Fibroblast of upper back skin (primary cell): ENCODE measurements around the gene NSUN3.

Experiments
- DNase-seq: peaks from one replicate; pipeline ENCODE4 v3.0.0-alpha.2; 2013

NSUN3 gene

DNA sequence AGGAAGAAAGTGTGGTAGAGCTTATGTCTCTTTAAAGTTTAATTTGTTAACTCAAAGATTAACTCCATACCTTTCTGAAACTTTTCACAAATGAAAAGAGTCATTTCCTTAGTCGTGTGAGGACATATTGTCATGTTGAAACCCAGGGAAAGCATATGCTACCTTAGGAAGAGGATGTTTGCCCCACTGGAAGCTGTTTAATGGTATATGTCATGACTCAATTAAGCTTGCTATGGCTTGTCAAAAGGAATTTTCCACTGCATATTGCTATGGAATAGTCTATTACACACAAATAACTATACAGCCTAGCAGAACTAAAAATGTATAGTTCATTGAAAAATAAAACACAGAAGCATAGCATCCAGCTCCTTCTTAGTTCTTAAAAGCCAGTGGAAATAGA, 69.9 kb downstream of the NSUN3 start:
- no peak for DNase-seq

DNA sequence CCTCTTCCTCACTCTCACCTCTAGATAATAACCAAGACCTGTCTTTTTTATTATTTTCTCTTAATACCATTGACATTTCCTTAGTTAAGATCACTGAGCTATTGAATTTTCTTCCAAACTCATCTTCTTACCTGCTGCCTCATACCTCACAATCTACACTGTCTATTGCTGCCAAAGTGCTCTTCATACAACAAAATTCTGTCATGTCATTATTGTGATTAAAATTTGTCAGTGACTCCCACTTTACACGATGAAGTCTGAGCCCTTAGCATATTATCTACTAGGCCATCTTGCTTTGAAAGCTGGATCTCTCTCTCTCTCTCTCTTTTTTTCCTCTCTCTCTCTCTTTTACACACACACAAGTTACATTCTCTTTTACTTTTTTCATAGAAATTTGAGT, 73.3 kb downstream of the NSUN3 start:
- no peak for DNase-seq

DNA sequence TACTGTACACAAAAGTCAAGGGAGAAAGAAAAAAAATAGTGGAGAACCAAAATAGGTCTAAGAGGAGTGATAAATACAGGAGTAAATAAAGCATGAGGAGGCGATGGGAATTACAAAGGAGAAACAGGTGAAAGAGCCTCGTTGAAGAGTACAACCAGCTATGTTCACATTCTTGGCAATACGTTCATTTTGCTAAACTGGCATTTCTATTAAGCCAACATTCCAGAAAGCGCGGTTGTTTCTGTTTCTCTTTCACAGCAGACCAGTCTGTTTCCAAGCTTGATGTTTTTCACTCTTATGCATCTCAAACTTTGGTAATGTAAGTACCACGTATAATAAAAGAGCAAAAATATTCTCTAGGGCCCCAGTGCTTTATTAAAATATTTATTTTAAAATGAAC, 74.5 kb downstream of the NSUN3 start:
- DNase-seq = no peak

DNA sequence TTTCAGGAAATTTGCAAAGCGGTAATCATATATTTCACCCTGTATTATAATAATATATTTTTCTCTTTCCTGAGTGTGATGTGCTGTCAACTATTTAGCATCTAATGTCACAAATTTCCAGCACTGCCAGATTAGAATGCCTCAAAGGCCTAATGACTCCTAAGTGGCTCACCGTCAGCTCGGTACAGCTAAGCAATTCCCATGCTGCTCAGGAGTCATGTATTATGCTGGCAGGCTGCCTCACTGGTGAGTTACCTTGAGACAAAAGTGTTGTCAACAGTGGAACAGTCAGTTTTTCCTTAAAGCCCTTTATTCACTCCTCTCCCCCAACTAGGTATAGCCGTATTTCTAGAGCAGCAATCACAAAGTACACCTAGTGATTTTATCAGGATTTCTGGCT, 83.6 kb downstream of the NSUN3 start:
- no peak for DNase-seq

DNA sequence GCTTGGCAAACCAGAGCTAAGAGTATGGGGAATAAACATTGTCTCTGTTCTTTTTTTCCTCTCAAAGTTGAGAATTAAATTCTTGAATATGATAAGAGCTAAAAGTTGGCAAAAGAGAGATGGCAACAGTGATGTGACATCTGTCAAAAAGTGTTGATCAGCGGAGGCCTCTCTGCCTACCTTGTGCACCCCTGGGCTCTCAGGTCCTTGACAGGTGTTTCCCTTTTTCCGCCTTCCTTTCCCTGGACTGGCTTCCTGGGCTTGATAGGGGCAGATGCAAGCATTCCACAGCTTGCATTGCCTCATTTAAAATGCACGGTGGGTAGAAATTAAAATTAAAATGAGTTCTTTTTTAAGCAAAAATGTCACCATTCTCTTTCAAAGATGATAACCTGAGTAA, 84.2 kb downstream of the NSUN3 start:
- DNase-seq = no peak

DNA sequence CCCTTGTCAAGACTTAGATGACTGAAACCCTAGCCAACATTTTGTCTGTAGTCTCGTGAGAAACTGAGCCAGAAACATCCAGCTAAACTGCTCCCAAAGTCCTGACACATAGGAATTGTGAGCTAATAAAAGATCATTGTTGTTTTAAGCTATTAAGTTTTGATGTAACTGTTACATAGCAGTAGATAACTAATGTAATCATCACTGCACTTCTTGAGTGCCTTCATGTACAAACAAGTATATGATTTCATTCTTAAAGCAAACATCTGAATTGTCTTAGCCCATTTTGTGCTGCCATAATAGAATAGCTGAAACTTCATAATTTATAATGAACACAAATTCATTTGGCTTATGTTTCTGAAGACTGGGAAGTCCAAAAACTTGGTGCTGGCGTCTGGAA, 87.3 kb downstream of the NSUN3 start:
- no peak for DNase-seq

DNA sequence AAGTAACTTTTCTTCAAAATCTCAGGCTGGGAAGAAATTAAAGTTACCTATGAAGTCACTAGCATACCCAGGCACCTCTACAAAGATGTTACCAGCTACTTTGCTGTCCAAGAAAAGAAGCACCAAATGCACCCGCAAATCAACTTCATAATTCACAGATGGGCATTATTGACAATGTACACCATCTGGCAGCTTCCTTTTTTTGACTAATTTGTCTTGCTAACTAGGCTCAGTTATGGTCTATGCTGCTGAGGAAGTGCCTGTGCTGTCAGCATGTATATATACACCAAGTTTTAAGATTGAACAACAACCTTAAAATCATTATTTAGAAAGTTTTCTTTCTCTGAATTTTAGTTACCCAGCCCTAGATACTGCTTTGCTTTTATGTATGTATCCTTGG, 93.8 kb downstream of the NSUN3 start:
- DNase-seq = no peak

DNA sequence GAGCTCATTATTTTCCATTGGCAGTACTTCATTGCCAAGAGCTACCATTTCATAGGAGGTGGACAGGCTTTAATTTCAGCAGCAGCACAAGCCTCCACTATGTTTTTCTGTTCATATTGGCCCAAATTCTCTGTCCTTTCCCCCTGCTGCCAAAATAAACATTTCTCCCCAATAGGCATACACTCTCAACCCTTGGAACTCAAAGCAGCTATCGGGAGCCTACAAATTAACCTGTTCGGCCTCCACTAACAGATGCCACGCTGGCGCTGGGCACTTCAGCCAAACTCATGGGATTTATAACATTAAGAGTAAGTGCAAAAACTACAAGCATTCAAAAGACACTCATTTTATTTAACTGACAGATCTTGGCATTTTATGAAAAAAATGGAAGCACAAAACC, 95.7 kb downstream of the NSUN3 start:
- DNase-seq = no peak

DNA sequence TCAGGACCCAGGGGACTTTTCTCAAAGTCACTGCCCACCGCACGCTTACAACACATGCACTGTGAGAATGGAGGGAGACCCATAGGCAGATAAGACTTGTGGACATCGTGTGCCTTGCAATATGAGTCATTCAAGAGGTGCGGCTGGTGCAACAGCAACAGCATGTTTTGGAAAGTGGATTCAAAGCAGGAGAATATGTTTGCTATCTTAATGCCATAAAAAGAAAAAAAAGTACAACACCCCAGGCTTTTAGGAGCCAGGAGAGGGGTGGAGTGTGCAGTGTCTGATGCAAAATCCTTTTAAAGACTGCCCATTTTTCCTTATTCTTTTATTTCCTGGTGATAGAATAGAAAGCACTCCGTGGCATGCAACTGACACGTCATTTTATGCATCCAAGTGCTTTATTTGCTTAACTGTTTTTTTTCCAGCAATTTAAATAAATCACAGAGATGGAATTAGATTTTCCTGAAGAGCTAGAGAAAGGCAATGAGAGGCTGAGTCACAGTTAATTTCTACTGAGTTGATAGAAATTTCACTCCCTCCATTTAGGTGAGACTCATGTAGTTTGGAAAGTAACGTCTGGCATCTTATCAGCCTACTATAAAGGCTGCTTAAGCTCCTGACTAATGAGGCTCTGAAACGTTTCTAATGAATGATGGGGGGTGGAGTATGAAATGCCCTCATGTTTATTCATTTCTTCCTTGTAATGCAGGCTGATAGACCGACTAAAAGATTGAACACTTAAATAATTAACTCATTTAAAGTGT, 96.4 kb downstream of the NSUN3 start:
- no peak for DNase-seq

DNA sequence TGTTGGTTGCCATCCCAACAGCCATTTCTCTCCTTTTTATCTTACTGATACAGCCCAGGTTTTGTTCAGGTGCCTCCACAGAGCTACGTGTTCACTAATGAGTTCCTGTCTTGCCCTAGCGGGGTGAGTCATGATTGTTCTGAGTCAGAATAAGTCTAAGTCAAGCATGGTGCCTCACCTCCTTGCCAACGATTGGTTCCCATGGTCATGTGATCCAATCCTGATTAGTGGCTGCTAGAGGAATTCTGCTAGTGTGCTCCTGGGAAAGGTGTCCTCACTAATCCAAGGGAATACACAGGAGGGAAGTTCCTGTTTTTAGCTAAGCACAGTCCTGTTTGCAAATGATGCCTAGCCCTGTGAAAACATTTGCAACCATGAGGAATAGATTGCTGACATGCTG, 99.8 kb downstream of the NSUN3 start:
- peak; percentile 35 for DNase-seq

DNA sequence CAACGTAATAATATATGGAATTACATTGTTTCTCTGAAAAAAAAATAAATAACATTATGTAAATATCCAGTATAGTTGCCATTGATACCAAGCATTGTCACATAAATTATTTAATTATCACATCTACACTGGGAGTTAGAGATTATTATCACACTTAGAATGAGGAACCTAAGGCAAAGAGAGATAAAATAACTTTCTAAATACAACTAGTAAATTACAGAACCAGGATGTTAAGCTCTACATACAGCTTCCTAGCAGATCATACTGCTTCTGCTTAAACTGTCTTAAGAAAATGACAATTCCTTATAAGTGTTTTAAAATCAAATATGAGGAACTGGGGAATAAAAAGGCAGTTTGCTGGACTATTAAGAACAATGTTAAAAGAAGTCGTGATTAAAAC, 104.5 kb downstream of the NSUN3 start:
- no peak for DNase-seq

DNA sequence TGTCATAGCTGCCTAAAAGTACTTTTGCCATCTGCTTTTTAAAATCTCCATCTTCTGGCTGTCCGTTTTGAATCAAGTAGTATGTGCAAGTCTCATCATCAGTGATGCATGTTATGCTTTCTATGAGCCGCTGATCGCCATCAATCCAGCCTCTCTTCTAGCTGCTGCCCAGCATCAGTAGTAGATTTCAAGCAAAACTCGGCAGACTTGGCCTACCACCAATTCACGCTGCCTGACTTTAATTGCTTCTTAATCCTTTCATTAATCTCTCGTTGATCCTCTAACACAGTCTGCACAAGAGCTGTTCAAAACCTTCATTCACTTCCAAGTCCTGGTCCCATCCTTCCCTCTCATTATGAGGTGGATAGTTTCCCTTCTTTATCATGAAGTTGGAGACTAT, 104.9 kb downstream of the NSUN3 start:
- DNase-seq = no peak

DNA sequence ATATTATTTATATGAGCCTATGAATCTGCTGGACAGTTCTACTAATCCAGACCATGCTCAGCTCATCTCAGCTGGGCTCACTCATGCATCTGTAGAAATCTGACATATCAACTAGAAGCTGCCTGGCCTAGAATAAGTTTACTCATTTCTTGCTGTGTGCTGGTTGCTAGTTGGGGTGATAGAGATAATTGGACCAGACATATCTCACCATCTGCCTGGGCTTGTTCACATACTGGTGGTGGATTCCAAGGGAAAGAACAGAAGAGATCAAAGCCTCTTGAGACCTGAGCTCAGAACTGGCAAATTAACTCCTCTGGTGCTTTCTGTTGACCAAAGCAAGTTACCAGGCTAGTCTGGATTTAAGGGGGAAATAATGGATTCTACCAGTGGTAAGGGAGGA, 109.1 kb downstream of the NSUN3 start:
- no peak for DNase-seq

DNA sequence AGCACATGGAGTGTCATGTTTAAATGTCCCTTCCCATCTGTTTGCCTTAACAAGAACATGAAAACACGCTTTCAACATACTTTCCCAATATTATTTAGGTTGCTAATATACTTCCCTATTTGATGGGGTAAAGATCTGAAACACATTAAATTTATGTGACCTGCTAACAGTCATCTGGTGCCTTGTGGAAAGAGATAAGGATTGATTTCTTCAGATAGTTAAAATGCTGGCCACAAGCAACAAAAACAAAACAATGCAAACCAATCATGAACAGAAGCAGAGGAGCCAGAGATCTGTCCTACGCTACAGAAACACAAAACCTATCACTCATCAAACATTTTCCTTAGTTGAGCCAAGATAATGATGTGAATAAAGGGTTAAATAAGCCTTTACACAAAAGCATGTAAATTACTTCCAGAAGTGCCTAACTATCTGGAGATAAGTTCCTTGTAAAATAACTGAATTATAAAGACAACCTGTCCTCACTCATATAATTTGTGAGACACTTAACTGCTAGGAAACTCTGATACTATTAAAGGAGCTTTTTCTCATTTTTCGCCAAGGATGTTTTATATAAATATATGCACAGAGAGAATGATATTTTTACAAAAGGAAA, 109.9 kb downstream of the NSUN3 start:
- DNase-seq = no peak

DNA sequence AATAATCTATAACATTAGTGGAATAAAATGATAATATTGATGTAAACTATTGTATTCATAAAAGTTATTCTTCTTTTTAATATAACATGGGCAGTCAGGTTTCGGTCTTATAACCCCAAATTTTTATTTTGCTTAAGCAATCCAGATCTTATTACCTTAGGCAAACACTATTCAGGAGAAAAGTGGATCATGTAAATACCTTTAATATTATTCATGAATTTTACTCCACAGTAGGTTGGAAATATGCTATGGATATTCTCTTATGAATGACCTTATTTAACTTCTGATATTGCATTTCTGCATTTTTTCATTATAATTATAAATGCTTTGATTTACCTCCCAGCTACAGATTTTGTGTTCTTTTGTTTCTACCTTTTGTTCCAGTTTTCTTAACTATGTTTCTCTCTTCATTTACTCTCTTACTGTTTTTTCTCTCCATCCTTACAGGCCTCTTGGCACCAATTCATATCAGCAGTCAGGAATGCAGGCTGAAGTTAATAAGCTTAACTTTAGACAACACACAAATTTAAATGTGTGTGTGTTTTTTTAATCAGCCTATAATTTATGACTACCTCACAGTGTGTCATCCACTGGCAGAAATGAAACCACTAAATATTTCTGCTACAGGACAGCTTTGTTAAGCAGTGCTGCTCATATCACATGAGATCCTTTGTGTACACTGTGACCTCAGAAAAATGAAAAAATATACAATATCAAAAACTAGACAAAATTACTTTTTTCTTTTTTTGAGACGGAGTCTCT, 111.0 kb downstream of the NSUN3 start:
- DNase-seq = peak; percentile 48

DNA sequence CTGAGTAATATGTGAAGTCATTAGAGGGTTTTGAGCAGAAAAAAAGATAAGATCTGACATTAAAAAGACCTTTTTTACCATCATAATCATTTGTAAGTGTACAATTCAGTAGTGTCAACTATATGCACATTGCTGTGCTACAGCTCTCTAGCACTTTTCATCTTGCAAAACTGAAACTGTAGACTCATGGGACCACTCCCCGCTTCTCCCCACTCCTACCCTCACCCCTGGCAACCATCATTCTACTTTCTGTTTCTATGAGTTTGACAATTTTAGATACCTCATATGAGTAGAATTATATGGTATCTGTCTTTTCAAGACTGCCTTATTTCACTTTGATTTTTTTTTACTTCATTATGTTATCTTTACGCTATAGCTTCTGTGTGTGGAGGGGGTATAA, 112.8 kb downstream of the NSUN3 start:
- no peak for DNase-seq

DNA sequence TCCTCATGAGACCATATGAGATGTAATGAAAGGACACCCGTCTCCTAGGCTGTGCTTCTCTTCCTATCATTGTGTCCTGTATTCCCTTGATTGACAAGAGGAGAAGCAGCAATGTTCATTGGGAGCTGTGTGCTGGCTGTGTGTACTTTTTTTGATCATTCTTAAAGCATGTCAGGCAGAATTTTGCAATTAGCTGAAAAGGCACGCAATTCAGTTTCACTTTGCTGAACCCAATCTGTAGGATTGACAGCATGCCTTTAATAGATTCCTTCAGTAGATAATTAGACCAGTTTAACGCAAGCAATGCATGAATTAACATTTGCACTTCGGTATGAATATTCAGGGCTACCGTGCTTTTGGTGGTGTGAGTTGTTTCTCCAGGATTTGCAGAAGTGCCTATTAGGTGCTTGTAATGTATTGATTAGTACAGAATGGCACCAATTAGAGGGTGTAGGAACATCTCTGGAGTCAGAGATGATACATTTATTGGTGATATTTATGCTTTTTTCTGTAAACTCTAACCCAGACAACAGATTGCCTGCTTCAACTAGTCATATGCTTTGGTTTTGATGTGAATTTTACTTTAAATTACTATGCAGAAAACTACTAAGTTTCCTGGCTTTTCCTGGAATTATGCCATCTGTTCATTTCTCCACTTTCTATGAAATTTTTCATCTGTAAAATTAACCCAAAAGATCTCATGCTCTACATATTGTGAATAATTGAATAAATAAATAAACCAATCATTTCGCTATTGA, 114.3 kb downstream of the NSUN3 start:
- no peak for DNase-seq
